Heart right ventricle (tissue), 16 donors: ENCODE measurements around the gene SYT6. TPM values are rescaled to one million over a fixed set of nuclear protein-coding genes. Genes with fewer than 3 reads are reported as not detected.

ENCODE experiments used
- ATAC-seq, 8 donors: fragments of 200-7000 bp; cut with Tn5 transposase; one replicate each; pipeline ENCODE4 v1.9.1; 2020; ENCODE audit warnings: mild to moderate bottlenecking in 8 of 8, moderate library complexity in 8 of 8, moderate number of reproducible peaks in 1 of 8
- DNase-seq, 2 donors: peaks; one replicate each; pipeline ENCODE4 v3.0.0-alpha.2; 2020
- H3K27ac ChIP-seq, 10 donors: fragments of 200-600 bp; sonication (generic) in 2 of 10; one replicate each; pipeline versions ENCODE4 v1.5.0 to v1.8.0; 2020 to 2022; ENCODE audit warnings: mild to moderate bottlenecking in 3 of 10
- H3K27me3 ChIP-seq, 7 donors: fragments of 200-600 bp; one replicate each; pipeline ENCODE4 v1.8.0; 2021 to 2022; ENCODE audit warnings: mild to moderate bottlenecking in 2 of 7
- H3K36me3 ChIP-seq, 9 donors: fragments of 200-600 bp; sonication (generic) in 1 of 9; one replicate each; pipeline versions ENCODE4 v1.5.0 to v1.8.0; 2020 to 2022; ENCODE audit warnings: mild to moderate bottlenecking in 2 of 9
- H3K4me1 ChIP-seq, 9 donors: fragments of 200-600 bp; sonication (generic) in 1 of 9; one replicate each; pipeline versions ENCODE4 v1.5.0 to v1.8.0; 2020 to 2022; ENCODE audit warnings: mild to moderate bottlenecking in 4 of 9
- H3K4me3 ChIP-seq, 10 donors: fragments of 200-600 bp; sonication (generic) in 2 of 10; one replicate each; pipeline versions ENCODE4 v1.5.0 to v1.8.0; 2020 to 2022; ENCODE audit warnings: mild to moderate bottlenecking in 7 of 10, moderate library complexity in 2 of 10
- H3K9me3 ChIP-seq, 11 donors: fragments of 200-600 bp in 10 of 11; sonication (generic) in 2 of 11; one replicate each; pipeline versions ENCODE4 v1.5.0 to v1.8.0; 2013 to 2022; ENCODE audit warnings: mild to moderate bottlenecking in 2 of 11, control low read depth in 1 of 11, moderate library complexity in 1 of 11
- WGBS, 2 donors: extraction: QIAGEN DNeasy Blood & Tissue Kit; methylation state at CpG; one replicate each; pipeline ENCODE4 v1.1.7; 2013; ENCODE audit warnings: inconsistent platforms in 1 of 2; 5-methylcytosine and 5-hydroxymethylcytosine counted together
- intact Hi-C, 10 donors: fragments of 100-400 bp; cut with DNase I; formaldehyde crosslinking; loops; one replicate each; pipeline versions ENCODE4 v1.11.1 to v1.14.2; 2022
- polyA plus RNA-seq, 2 donors: library from polyadenylated mRNA; stranded (reverse); fragments of 200-250 nt; gene quantifications; one replicate each; pipeline ENCODE4 v1.2.3, GENCODE V29; 2013
- total RNA-seq, 10 donors: library from RNA; stranded (reverse); fragmentation: NEBNext Ultra II Directional in 3 of 10; extraction: Animal tissue kit (Norgen Biotek cat#: 25700) in 3 of 10; gene quantifications; one replicate each; pipeline versions ENCODE4 v1.2.1 to v1.2.4, GENCODE V29; 2021 to 2023
- TF ChIP-seq, protein P1 (sequence below), 9 donors: fragments of 200-600 bp; sonication (generic) in 2 of 9; IDR thresholded peaks; one replicate each; pipeline versions ENCODE4 v1.5.0 to v1.8.0; 2021 to 2022; ENCODE audit warnings: antibody characterized with exemption in 9 of 9, mild to moderate bottlenecking in 5 of 9, moderate library complexity in 1 of 9
- donor health status: Arrhythmogenic right ventricular cardiomyopathy.
- donor health status: ischemic (EF 13 %, LVEDD 7.1; RV severe dilation, severe dysfunction).
- donor health status: healthy with polysubstance abuse.
- donor health status: DM: no; HTN: yes; CAD: no.
- donor health status: DM: no; HTN: no; CAD: no.
- donor health status: ischemic (EF 25% LVEDD 6.9; RV normal size, moderate dysfunction).
- donor health status: ischemic (EF 25% LVEDD 5.7; RV mildly dilated, moderate dysfunction).
- donor health status: healthy.
- donor health status: DM: yes; HTN: yes; CAD: no.
- donor health status: Ischemic cardiomyopathy.
- donor health status: ischemic (EF 35%, LVEDD 5.7; RV mildly dilated, moderate dysfunction).
- donor health status: nonischemic (EF 11% LVEDD 7.7; RV severe dilation, severe dysfunction).
- donor health status: DM: yes; HTN: yes; CAD: no.
- donor health status: PGD.
- donor health status: ischemic (EF 29% LVEDD 5.4; RV normal size, mild dysfunction).
- donor health status: nonischemic (EF 23%, LVEDD 6.1; RV moderate dilation, normal function).

The SYT6 gene
- total and polyA plus RNA-seq, 12 donors = 0.21 TPM; not detected in 11

DNA sequence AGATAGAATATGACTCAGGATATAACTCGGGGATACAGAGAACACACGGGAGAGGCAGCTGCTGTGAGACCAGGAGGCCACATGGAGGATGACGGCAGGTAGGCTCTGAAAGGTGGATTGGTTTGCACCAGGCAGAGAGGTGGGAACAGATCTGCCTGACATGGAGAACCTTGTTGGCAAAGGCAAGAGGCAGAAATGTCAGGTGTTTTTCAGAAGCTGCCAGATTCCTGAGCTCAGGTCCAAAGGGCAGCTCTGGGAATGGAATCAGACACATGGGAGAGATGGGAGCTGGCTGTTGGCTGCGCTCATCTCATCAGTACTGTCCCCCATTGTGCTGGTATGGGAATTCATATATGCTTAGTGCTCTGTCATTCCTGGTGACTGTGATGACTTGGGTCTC, 19.2 kb downstream of the SYT6 start:
- no peak for ATAC-seq
- Histone ChIP-seq H3K9me3 (no peaks in the 10 kb centered on the region), H3K27ac (no peak overlapping the region), H3K27me3 (peaks cover 0 to 26% (median 7%) of the 10 kb centered on the region in 7 donors), H3K36me3 (no peaks in the 10 kb centered on the region), H3K4me1 (peaks cover 0 to 18% (median 0%) of the 10 kb centered on the region in 9 donors), H3K4me3 (no peak overlapping the region)
- intact Hi-C loops = loop anchor here in 1 of 10 donors (10.0 kb wide), 1 partner anchor 150 kb away; no protein-coding TSS in a partner anchor
- TF ChIP-seq, protein P1, sequence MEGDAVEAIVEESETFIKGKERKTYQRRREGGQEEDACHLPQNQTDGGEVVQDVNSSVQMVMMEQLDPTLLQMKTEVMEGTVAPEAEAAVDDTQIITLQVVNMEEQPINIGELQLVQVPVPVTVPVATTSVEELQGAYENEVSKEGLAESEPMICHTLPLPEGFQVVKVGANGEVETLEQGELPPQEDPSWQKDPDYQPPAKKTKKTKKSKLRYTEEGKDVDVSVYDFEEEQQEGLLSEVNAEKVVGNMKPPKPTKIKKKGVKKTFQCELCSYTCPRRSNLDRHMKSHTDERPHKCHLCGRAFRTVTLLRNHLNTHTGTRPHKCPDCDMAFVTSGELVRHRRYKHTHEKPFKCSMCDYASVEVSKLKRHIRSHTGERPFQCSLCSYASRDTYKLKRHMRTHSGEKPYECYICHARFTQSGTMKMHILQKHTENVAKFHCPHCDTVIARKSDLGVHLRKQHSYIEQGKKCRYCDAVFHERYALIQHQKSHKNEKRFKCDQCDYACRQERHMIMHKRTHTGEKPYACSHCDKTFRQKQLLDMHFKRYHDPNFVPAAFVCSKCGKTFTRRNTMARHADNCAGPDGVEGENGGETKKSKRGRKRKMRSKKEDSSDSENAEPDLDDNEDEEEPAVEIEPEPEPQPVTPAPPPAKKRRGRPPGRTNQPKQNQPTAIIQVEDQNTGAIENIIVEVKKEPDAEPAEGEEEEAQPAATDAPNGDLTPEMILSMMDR (IDR thresholded peaks at IDR 0.05) = no peak
- WGBS, 2 donors = 84 to 93% methylated on average over 4 of the region's 4 CpGs
- no peak for DNase-seq

DNA sequence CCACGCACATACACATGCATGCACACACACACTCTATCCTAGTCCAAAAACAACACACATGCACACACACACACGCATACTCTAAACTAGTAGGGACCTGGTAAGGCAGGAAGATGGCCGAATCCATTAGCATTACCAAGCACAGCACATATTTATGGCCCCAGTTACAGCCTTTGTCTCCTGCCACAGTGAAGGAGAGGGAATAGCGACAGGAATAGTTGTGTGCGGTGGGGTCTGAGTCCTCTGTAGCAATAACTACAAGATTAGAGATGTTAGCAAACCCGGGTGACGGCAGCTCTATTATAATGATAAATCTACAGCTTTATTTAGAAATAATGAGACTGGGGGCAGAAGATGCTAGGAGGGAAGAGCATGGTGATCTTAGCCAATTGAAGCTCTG, 20.5 kb downstream of the SYT6 start:
- Histone ChIP-seq H3K27me3 (peaks cover 0 to 26% (median 7%) of the 10 kb centered on the region in 7 donors), H3K9me3 (no peaks in the 10 kb centered on the region), H3K27ac (no peak overlapping the region), H3K4me3 (no peak overlapping the region), H3K4me1 (peaks cover 0 to 18% (median 0%) of the 10 kb centered on the region in 9 donors), H3K36me3 (no peaks in the 10 kb centered on the region)
- ATAC-seq (no peak), DNase-seq (no peak)
- 95 to 97% methylated on average over 7 of the region's 7 CpGs for WGBS, 2 donors
- intact Hi-C loops = loop anchor here in 1 of 10 donors (10.0 kb wide), 1 partner anchor 148 kb away; no protein-coding TSS in a partner anchor
- TF ChIP-seq, protein P1 (IDR thresholded peaks at IDR 0.05) = no peak

DNA sequence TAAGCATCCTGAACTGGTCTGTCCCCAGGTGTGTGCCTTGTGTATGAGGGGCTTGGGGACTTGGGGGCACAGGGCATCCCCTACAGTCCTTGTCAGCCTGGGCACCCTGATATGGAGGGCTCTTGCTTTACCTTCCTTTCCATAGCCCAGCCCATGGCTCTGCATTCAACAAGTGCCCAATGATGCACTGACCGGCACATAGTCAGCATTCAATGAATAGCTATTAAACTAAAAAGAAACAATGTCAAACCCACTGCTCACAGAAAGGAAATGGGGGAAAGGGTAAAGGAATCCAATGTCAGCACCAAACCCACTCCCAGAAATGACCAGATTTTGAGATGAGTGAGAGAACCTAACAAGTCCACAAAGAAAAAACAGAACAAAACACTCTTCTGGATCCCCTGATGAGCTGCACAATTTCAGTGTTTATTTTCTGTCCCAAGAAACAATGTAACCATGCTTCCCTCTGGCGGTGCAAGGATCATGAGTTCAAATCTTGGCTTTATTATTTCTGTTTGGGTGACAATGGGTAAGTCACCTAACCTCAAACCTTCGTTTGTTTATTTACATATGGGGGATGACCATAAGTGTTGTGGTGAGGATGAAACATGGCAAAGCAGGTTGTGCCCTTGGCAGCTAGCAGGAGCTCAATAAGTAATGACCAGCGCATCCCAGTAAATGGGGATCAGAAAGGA, 22.0 kb downstream of the SYT6 start:
- DNase-seq (no peak), ATAC-seq (no peak)
- Histone ChIP-seq H3K36me3 (no peaks in the 10 kb centered on the region), H3K27ac (no peak overlapping the region), H3K27me3 (peaks cover 0 to 18% (median 6%) of the 10 kb centered on the region in 7 donors), H3K4me1 (peaks cover 0 to 26% (median 0%) of the 10 kb centered on the region in 9 donors), H3K9me3 (no peaks in the 10 kb centered on the region), H3K4me3 (no peak overlapping the region)
- WGBS, 2 donors = 87 to 91% methylated on average over 4 of the region's 4 CpGs
- intact Hi-C loops = loop anchor here in 1 of 10 donors (10.0 kb wide), 1 partner anchor 147 kb away; no protein-coding TSS in a partner anchor
- TF ChIP-seq, protein P1 (IDR thresholded peaks at IDR 0.05) = no peak

DNA sequence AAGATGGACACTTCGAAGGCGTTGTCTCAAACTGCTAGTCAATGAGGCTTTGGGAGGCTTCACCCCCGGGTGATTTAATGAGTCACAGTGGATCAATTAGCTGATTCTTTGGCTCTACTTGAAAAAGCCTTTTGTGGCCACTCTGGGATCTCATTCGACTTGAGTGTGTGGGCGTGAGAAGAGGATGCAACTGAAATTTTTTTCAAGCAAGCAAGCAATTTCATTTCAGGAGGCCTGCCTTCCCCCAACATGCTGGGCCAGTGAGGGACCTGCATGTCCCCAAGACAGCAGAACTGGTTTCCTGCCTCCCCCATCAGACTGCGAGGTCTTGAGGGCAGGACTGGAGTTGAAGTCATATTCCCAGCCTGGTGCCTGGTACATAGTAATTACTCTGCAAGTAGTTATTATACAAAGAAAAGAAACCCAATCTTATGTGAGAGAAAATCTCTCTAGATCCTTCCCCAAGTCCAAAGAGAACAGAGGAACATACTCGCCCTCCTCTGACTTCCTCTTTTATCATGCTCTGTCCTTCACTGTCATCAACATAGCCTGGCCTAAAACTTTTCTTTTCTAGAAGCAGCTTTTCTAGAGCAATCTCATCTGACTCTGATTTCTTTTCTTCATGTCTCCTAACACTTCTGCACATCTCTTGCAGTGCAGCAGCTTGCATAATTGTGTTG, 22.7 kb downstream of the SYT6 start:
- intact Hi-C loops = loop anchor here in 1 of 10 donors (10.0 kb wide), 1 partner anchor 146 kb away; no protein-coding TSS in a partner anchor
- 73 to 75% methylated on average over 7 of the region's 7 CpGs for WGBS, 2 donors
- H3K36me3 ChIP-seq = no peaks in the 10 kb centered on the region
- TF ChIP-seq, protein P1 (IDR thresholded peaks at IDR 0.05) = no peak
- peaks cover 0 to 12% (median 4%) of the 10 kb centered on the region in 7 donors for H3K27me3 ChIP-seq
- no peaks in the 10 kb centered on the region for H3K9me3 ChIP-seq
- H3K27ac ChIP-seq = no peak overlapping the region
- H3K4me1 ChIP-seq = peaks cover 0 to 32% (median 0%) of the 10 kb centered on the region in 9 donors
- DNase-seq = no peak
- H3K4me3 ChIP-seq = no peak overlapping the region
- ATAC-seq = no peak
